ENCODE results near the gene AMBRA1. TPM values are rescaled to one million over a fixed set of nuclear protein-coding genes. Genes with fewer than 3 reads are reported as not detected.

AMBRA1 gene
- total RNA-seq, 6 experiments from 2014 or later = 23.2 to 25.9 (median 24.4) TPM

- H3K27ac Mint-ChIP-seq = peak overlapping the region; percentile 100
- TF ChIP-seq, protein P1, sequence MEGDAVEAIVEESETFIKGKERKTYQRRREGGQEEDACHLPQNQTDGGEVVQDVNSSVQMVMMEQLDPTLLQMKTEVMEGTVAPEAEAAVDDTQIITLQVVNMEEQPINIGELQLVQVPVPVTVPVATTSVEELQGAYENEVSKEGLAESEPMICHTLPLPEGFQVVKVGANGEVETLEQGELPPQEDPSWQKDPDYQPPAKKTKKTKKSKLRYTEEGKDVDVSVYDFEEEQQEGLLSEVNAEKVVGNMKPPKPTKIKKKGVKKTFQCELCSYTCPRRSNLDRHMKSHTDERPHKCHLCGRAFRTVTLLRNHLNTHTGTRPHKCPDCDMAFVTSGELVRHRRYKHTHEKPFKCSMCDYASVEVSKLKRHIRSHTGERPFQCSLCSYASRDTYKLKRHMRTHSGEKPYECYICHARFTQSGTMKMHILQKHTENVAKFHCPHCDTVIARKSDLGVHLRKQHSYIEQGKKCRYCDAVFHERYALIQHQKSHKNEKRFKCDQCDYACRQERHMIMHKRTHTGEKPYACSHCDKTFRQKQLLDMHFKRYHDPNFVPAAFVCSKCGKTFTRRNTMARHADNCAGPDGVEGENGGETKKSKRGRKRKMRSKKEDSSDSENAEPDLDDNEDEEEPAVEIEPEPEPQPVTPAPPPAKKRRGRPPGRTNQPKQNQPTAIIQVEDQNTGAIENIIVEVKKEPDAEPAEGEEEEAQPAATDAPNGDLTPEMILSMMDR (IDR thresholded peaks at IDR 0.05) = peak; percentile 40; the same call in 1 of the 2 replicates
- H3K9me3 Mint-ChIP-seq = no peaks in the 10 kb centered on the region
- peaks cover 29% of the 10 kb centered on the region for H3K4me1 Mint-ChIP-seq (ENCODE audit: low read depth)
- peak overlapping the region; percentile 99 for H3K4me3 Mint-ChIP-seq
- H3K27me3 Mint-ChIP-seq (ENCODE audit: insufficient read depth) = peaks cover 4% of the 10 kb centered on the region; the same call in 1 of the 2 replicates
- 0 out of 2 replicates have a peak, but pooled peaks cover 5% of the 10 kb centered on the region for H3K36me3 Mint-ChIP-seq (ENCODE audit: low read depth)
- DNase-seq = no peak
These were observed 24.1 kb upstream of the AMBRA1 start for GRCh38 chr11:46617972-46618314.

- Mint-ChIP-seq H3K4me3 (peak within 1 kb of the TSS; percentile 99), H3K4me1 (ENCODE audit: low read depth) (peaks cover 29% of the 10 kb centered on the region), H3K9me3 (no peaks in the 10 kb centered on the region), H3K36me3 (ENCODE audit: low read depth) (0 out of 2 replicates have a peak, but pooled peaks cover 5% of the 10 kb centered on the region), H3K27ac (peak within 1 kb of the TSS; percentile 100), H3K27me3 (ENCODE audit: insufficient read depth) (peaks cover 4% of the 10 kb centered on the region; the same call in 1 of the 2 replicates)
- DNase-seq = peak; percentile 75
- TF ChIP-seq, protein P1 (IDR thresholded peaks at IDR 0.05) = peak; percentile 85
These were observed 23.5 kb upstream of the AMBRA1 start, which contains the start of the genes ATG13 and HARBI1 for GRCh38 chr11:46617134-46617971. TSS of gene ATG13 (plus strand) at chr11:46617553. CDS start at chr11:46644292, 26,739 bp downstream. TSS of gene HARBI1 (minus strand) at chr11:46617227. CDS start at chr11:46616237, 990 bp downstream.

DNA sequence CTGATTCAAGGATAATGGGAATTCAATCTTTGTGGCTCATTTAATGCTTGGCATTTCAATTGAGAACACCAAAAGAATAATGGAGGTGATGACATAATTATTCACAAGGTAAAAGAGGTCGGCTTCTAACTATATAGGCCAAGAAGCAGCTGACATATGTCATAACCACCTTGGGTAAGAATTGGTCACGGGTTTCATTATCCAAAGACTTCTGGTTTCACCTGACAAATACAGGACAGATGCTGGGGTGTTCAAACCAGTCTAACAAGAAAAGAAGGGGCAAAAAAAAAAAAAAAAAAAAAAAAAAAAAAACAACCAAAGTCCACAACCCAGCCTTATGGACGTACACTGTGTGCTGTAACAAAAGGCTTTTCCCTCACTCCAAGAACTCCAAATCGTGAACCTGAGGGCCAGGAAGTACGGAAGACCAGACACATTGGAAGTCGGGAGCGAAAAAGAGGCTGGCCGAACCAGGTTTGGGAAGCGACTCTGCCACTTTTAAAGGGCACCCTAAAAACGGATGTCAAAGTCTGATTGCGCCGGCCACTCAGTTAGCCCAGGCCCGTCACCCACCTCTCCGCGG lies 22.8 kb upstream of the AMBRA1 start:
- TF ChIP-seq, protein P1 (IDR thresholded peaks at IDR 0.05) = no peak
- H3K27me3 Mint-ChIP-seq (ENCODE audit: insufficient read depth) = peaks cover 4% of the 10 kb centered on the region; the same call in 1 of the 2 replicates
- 0 out of 2 replicates have a peak, but pooled peaks cover 4% of the 10 kb centered on the region for H3K36me3 Mint-ChIP-seq (ENCODE audit: low read depth)
- H3K9me3 Mint-ChIP-seq = no peaks in the 10 kb centered on the region
- H3K27ac Mint-ChIP-seq = peak overlapping the region; percentile 100
- peak overlapping the region; percentile 99 for H3K4me3 Mint-ChIP-seq
- no peak for DNase-seq
- H3K4me1 Mint-ChIP-seq (ENCODE audit: low read depth) = peaks cover 29% of the 10 kb centered on the region

GRCh38 chr11:46615756-46616155 lies 21.9 kb upstream of the AMBRA1 start:
- H3K36me3 Mint-ChIP-seq (ENCODE audit: low read depth) = no peaks in the 10 kb centered on the region
- DNase-seq = peak; percentile 45
- peak overlapping the region; percentile 100 for H3K27ac Mint-ChIP-seq
- peaks cover 4% of the 10 kb centered on the region; the same call in 1 of the 2 replicates for H3K27me3 Mint-ChIP-seq (ENCODE audit: insufficient read depth)
- peaks cover 29% of the 10 kb centered on the region for H3K4me1 Mint-ChIP-seq (ENCODE audit: low read depth)
- peak overlapping the region; percentile 99 for H3K4me3 Mint-ChIP-seq
- TF ChIP-seq, protein P1 (IDR thresholded peaks at IDR 0.05) = no peak
- H3K9me3 Mint-ChIP-seq = no peaks in the 10 kb centered on the region

DNA sequence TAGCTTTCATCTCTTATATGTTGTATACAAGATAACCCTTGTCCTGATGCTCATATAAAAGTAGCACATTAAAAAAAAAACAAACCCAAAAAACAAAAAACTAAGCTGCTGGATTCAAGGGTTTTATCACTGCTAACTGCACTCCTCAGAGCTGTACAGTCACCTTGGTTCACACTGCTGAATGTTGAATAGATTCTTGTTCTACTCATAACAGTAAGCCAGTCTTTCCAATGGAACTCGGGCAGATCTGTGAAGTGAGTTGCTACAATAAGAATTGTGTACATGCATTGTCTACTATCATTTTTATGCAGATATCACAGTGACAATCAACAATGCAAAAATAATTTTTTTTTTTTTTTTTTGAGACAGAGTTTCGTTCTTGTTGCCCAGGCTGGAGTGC lies 18.5 kb upstream of the AMBRA1 start:
- no peak for DNase-seq
- TF ChIP-seq, protein P1 (IDR thresholded peaks at IDR 0.05) = no peak
- Mint-ChIP-seq H3K27me3 (ENCODE audit: insufficient read depth) (0 out of 2 replicates have a peak, but pooled peaks cover 1% of the 10 kb centered on the region), H3K4me3 (no peak overlapping the region), H3K27ac (no peak overlapping the region), H3K9me3 (no peaks in the 10 kb centered on the region), H3K4me1 (ENCODE audit: low read depth) (peaks cover 15% of the 10 kb centered on the region), H3K36me3 (ENCODE audit: low read depth) (no peaks in the 10 kb centered on the region)

All from HFFc6 (cell line).